Large intestine (tissue), 3 donors: ENCODE results near the gene RPS6KA5. TPM values are rescaled to one million over a fixed set of nuclear protein-coding genes. Genes with fewer than 3 reads are reported as not detected.
"Not testable (repeated sequence)": the region's sequence is repeated elsewhere in the genome, so short reads cannot be mapped to it uniquely, and the experiment has no call there.

ENCODE experiments used
- DNase-seq, 2 donors: peaks; one replicate each; pipeline versions ENCODE4 v3.0.0 to v3.0.0-alpha.2; 2013
- H3K27ac ChIP-seq: one replicate; pipeline ENCODE4 v1.5.1; 2013; ENCODE audit warnings: low read length
- H3K27me3 ChIP-seq: 2 replicates; pipeline ENCODE4 v1.6.1; 2013; ENCODE audit warnings: low read length; ENCODE audit not compliant: control insufficient read depth, insufficient read depth
- H3K36me3 ChIP-seq: 2 replicates; pipeline ENCODE4 v1.6.1; 2013; ENCODE audit warnings: low read length; ENCODE audit not compliant: control insufficient read depth, insufficient read depth
- H3K4me1 ChIP-seq: one replicate; pipeline ENCODE4 v1.6.1; 2013; ENCODE audit warnings: low read length; ENCODE audit not compliant: control insufficient read depth, insufficient read depth
- H3K4me3 ChIP-seq: one replicate; pipeline ENCODE4 v1.5.1; 2013; ENCODE audit warnings: low read length
- H3K9me3 ChIP-seq: one replicate; pipeline ENCODE4 v1.6.1; 2013; ENCODE audit warnings: mild to moderate bottlenecking, low read depth, low read length, moderate library complexity; ENCODE audit not compliant: control insufficient read depth
- WGBS: methylation state at CpG from one replicate; pipeline ENCODE4 v1.1.5; 2013; ENCODE audit warnings: low lambda C conversion rate; ENCODE audit not compliant: insufficient coverage; 5-methylcytosine and 5-hydroxymethylcytosine counted together
- polyA plus RNA-seq: library from polyadenylated mRNA; unstranded; fragments of 120-200 nt; gene quantifications from one replicate; pipeline ENCODE4 v1.2.1, GENCODE V29; 2013

RPS6KA5 gene
- polyA plus RNA-seq, 1 donor: 8.6 TPM

- peaks cover 4% of the 10 kb centered on the region for H3K4me1 ChIP-seq
- H3K4me3 ChIP-seq: peak overlapping the region; percentile 32
- H3K27ac ChIP-seq: peak overlapping the region; percentile 12
- WGBS: 0% methylated on average over 2 of the region's 42 CpGs
- H3K36me3 ChIP-seq: no peaks in the 10 kb centered on the region
- DNase-seq: peak; percentile 84 to 89
- H3K9me3 ChIP-seq: no peaks in the 10 kb centered on the region
- H3K27me3 ChIP-seq: no peaks in the 10 kb centered on the region
Measured at GRCh38 chr14:90827919-90828610, 232.4 kb downstream of the RPS6KA5 start.

GRCh38 chr14:90823542-90823941 is 236.9 kb downstream of the RPS6KA5 start:
- not testable (repeated sequence) for H3K36me3 ChIP-seq, H3K27ac ChIP-seq, DNase-seq, H3K27me3 ChIP-seq, H3K9me3 ChIP-seq, H3K4me3 ChIP-seq
- peaks cover 13% of the 10 kb centered on the region for H3K4me1 ChIP-seq
- no CpG with 5 or more reads among the region's 4 CpGs for WGBS

- Histone ChIP-seq H3K27me3 (no peaks in the 10 kb centered on the region), H3K36me3 (no peaks in the 10 kb centered on the region), H3K4me1 (peaks cover 9% of the 10 kb centered on the region), H3K9me3 (peaks cover 8% of the 10 kb centered on the region), H3K27ac (no peak overlapping the region), H3K4me3 (no peak overlapping the region)
- WGBS: no CpG with 5 or more reads among the region's 11 CpGs
- no peak for DNase-seq
Measured at GRCh38 chr14:90820958-90821357, 239.5 kb downstream of the RPS6KA5 start.

GRCh38 chr14:90819734-90820393 is 240.6 kb downstream of the RPS6KA5 start:
- no peak overlapping the region for H3K4me3 ChIP-seq
- H3K27ac ChIP-seq: no peak overlapping the region
- no CpG with 5 or more reads among the region's 5 CpGs for WGBS
- no peaks in the 10 kb centered on the region for H3K36me3 ChIP-seq
- peaks cover 4% of the 10 kb centered on the region for H3K27me3 ChIP-seq
- peak in 1 of 2 donors; percentile 19 for DNase-seq
- peaks cover 8% of the 10 kb centered on the region for H3K9me3 ChIP-seq
- peaks cover 9% of the 10 kb centered on the region for H3K4me1 ChIP-seq

- WGBS: no CpG with 5 or more reads among the region's 3 CpGs
- H3K27me3 ChIP-seq: peaks cover 7% of the 10 kb centered on the region
- H3K9me3 ChIP-seq: peaks cover 8% of the 10 kb centered on the region
- no peaks in the 10 kb centered on the region for H3K36me3 ChIP-seq
- peaks cover 9% of the 10 kb centered on the region for H3K4me1 ChIP-seq
- DNase-seq: no peak
- no peak overlapping the region for H3K27ac ChIP-seq
- no peak overlapping the region for H3K4me3 ChIP-seq
Measured at GRCh38 chr14:90818715-90819114, 241.7 kb downstream of the RPS6KA5 start.

- no CpG with 5 or more reads among the region's 16 CpGs for WGBS
- H3K36me3 ChIP-seq: no peaks in the 10 kb centered on the region
- DNase-seq: no peak
- no peaks in the 10 kb centered on the region for H3K9me3 ChIP-seq
- no peak overlapping the region for H3K4me3 ChIP-seq
- H3K27me3 ChIP-seq: peaks cover 7% of the 10 kb centered on the region
- no peak overlapping the region for H3K27ac ChIP-seq
- H3K4me1 ChIP-seq: peaks cover 9% of the 10 kb centered on the region
Measured at GRCh38 chr14:90816681-90817436, 243.6 kb downstream of the RPS6KA5 start.

- DNase-seq: peak in 1 of 2 donors; percentile 26
- Histone ChIP-seq H3K27ac (no peak within 1 kb of the TSS), H3K27me3 (peaks cover 7% of the 10 kb centered on the region), H3K9me3 (no peaks in the 10 kb centered on the region), H3K4me3 (peak within 1 kb of the TSS; percentile 42), H3K36me3 (no peaks in the 10 kb centered on the region), H3K4me1 (peaks cover 9% of the 10 kb centered on the region)
- WGBS: no CpG with 5 or more reads among the region's 111 CpGs
Measured at GRCh38 chr14:90815822-90816662, 244.4 kb downstream of the RPS6KA5 start, which contains the start of gene TTC7B. Gene TTC7B, minus strand, starts transcription at chr14:90816430. Its CDS starts 135 bp downstream, at chr14:90816295.

- Histone ChIP-seq H3K4me3 (peak overlapping the region; percentile 42), H3K4me1 (peaks cover 6% of the 10 kb centered on the region), H3K27ac (no peak overlapping the region), H3K36me3 (no peaks in the 10 kb centered on the region), H3K9me3 (no peaks in the 10 kb centered on the region), H3K27me3 (peaks cover 7% of the 10 kb centered on the region)
- WGBS: no CpG with 5 or more reads among the region's 5 CpGs
- no peak for DNase-seq
Measured at GRCh38 chr14:90815572-90815821, 244.9 kb downstream of the RPS6KA5 start.

GRCh38 chr14:90814806-90815571 is 245.5 kb downstream of the RPS6KA5 start:
- H3K4me3 ChIP-seq: peak overlapping the region; percentile 42
- 71% methylated on average over 1 of the region's 13 CpGs for WGBS
- H3K27ac ChIP-seq: no peak overlapping the region
- no peaks in the 10 kb centered on the region for H3K9me3 ChIP-seq
- peaks cover 4% of the 10 kb centered on the region for H3K4me1 ChIP-seq
- DNase-seq: no peak
- H3K27me3 ChIP-seq: peaks cover 7% of the 10 kb centered on the region
- no peaks in the 10 kb centered on the region for H3K36me3 ChIP-seq
